ENCODE data around the gene VSTM2B.

Gene VSTM2B

GRCh38 chr19:29495901-29496441, 29.8 kb upstream of the VSTM2B start:
- TF ChIP-seq CTCF (IDR thresholded peaks at IDR 0.05; ENCODE audit: low read length, missing control alignments), result no peak
- H3K4me3 ChIP-seq (replicated peaks; ENCODE audit: low read depth, low read length), result no peak overlapping the region
- DNase-seq (ENCODE audit: low read depth), result no peak

DNA sequence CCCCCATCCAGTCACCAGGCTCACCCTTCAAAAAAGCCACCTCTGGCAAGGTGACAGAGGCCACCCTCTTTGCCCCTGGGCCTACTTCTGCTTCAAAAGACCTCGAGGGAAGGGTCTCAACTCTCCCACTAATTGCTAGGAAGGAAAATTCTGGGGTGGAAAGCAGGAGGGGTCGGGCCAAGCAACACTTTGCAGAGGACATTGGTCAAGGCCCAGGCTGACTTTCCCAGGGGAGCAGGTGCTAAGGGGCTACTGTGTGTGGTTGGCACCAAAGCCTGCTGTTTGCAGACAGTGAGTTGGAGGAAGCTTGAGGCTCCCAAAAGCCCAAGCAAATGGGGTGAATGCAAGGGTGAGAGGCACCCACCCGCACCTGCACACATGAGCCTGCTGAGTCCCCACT, 28.6 kb upstream of the VSTM2B start:
- H3K4me3 ChIP-seq (replicated peaks; ENCODE audit: low read depth, low read length), result no peak overlapping the region
- TF ChIP-seq CTCF (IDR thresholded peaks at IDR 0.05; ENCODE audit: low read length, missing control alignments), result no peak
- no peak for DNase-seq (ENCODE audit: low read depth)

- DNase-seq (ENCODE audit: low read depth), result no peak
- H3K4me3 ChIP-seq (replicated peaks; ENCODE audit: low read depth, low read length), result no peak overlapping the region
- TF ChIP-seq CTCF (IDR thresholded peaks at IDR 0.05; ENCODE audit: low read length, missing control alignments), result no peak
Measured at GRCh38 chr19:29497686-29498436, 27.9 kb upstream of the VSTM2B start.

GRCh38 chr19:29499261-29499920, 26.4 kb upstream of the VSTM2B start:
- DNase-seq (ENCODE audit: low read depth), result no peak
- H3K4me3 ChIP-seq (replicated peaks; ENCODE audit: low read depth, low read length), result no peak overlapping the region
- TF ChIP-seq CTCF (IDR thresholded peaks at IDR 0.05; ENCODE audit: low read length, missing control alignments), result no peak

- no peak overlapping the region for H3K4me3 ChIP-seq (replicated peaks; ENCODE audit: low read depth, low read length)
Measured at GRCh38 chr19:29499921-29500590, 25.7 kb upstream of the VSTM2B start.

More at GRCh38 chr19:29499921-29500590, 25.7 kb upstream of the VSTM2B start:
- TF ChIP-seq CTCF (IDR thresholded peaks at IDR 0.05; ENCODE audit: low read length, missing control alignments), result no peak
- DNase-seq (ENCODE audit: low read depth), result no peak
